K562 (cell line): ENCODE measurements around the gene CD36. TPM values are rescaled to one million over a fixed set of nuclear protein-coding genes. Genes with fewer than 3 reads are reported as not detected.

ENCODE experiments used
- ATAC-seq: fragments of 200-7000 bp; cut with Tn5 transposase; 3 replicates; pipeline ENCODE4 v1.9.1; 2020; ENCODE audit warnings: moderate library complexity
- BruUV-seq: library from RNA; stranded (reverse); fragments of 400-500 nt; replicated peaks from 2 replicates; lab custom pipeline; 2021; lab: Mats Ljungman, UMichigan
- CTCF ChIA-PET: fragments of 300-600 bp; formaldehyde crosslinking; extraction: SDS; loops from one replicate; lab custom pipeline; 2021; ENCODE audit warnings: low intra/inter-chr PET ratio; lab: Yijun Ruan, JAX
- POLR2A ChIA-PET: fragments of 300-600, 350-650 bp; sonication (Branson Sonifier 250); formaldehyde crosslinking; extraction: SDS; loops from one replicate; lab custom pipeline; 2021; ENCODE audit warnings: antibody characterized with exemption, inconsistent platforms; lab: Yijun Ruan, JAX
- DNase-seq, 4 experiments: peaks; one replicate each; pipeline versions ENCODE4 v3.0.0 to v3.0.0-alpha.2; 2011 to 2018; ENCODE audit warnings: low spot score in 3 of 4, mixed read lengths in 3 of 4; ENCODE audit errors: extremely low read depth in 1 of 4
- FAIRE-seq: peaks from 2 replicates; lab custom pipeline; 2011; peaks lifted over from hg19 to GRCh38; lab: Jason Lieb, UNC
- H2AFZ ChIP-seq: 2 replicates; pipeline ENCODE4 v1.6.0; 2011; ENCODE audit warnings: low read depth, low read length, control low read depth, inconsistent platforms
- H3K27ac ChIP-seq: fragments of 200-600 bp; 3 replicates; pipeline ENCODE4 v1.8.0; 2011; ENCODE audit warnings: low read depth, mild to moderate bottlenecking, control low read depth, inconsistent platforms, low read length, moderate library complexity, mixed read lengths; ENCODE audit errors: extremely low read depth
- H3K27me3 ChIP-seq, 2 experiments: fragments of 300-600 bp in 1 of 2; 2 replicates in 1 of 2; 3 replicates in 1 of 2; pipeline versions ENCODE4 v1.6.0 to v1.8.0; 2011; ENCODE audit warnings: inconsistent platforms in 2 of 2, low read length in 2 of 2, mild to moderate bottlenecking in 1 of 2, mixed read lengths in 1 of 2, moderate library complexity in 1 of 2; ENCODE audit not compliant: control insufficient read depth in 2 of 2, insufficient read depth in 2 of 2
- H3K36me3 ChIP-seq: fragments of 300-600 bp; 3 replicates; pipeline ENCODE4 v1.8.0; 2011; ENCODE audit warnings: mild to moderate bottlenecking, low read length, inconsistent platforms; ENCODE audit not compliant: control insufficient read depth, insufficient read depth
- H3K4me1 ChIP-seq, 2 experiments: fragments of 200-600 bp in 1 of 2; replicated peaks in 1 of 2; 2 replicates in 1 of 2; 3 replicates in 1 of 2; pipeline versions ENCODE4 v1.5.1 to v1.8.0; 2011; ENCODE audit warnings: inconsistent platforms in 2 of 2, low read length in 2 of 2, mild to moderate bottlenecking in 1 of 2, mixed read lengths in 1 of 2, moderate library complexity in 1 of 2; ENCODE audit not compliant: control insufficient read depth in 2 of 2, insufficient read depth in 2 of 2
- H3K4me2 ChIP-seq: 2 replicates; pipeline ENCODE4 v1.6.1; 2011; ENCODE audit warnings: low read length, control low read depth, inconsistent platforms, mixed read lengths; ENCODE audit not compliant: insufficient read depth
- H3K4me3 ChIP-seq: fragments of 200-600 bp; sonication (generic), shearing (Covaris generic); 2 replicates; pipeline ENCODE4 v1.5.1; 2016; ENCODE audit warnings: control low read depth, inconsistent platforms
- H3K79me2 ChIP-seq: fragments of 200-600 bp; 3 replicates; pipeline ENCODE4 v1.8.0; 2011; ENCODE audit warnings: low read length, inconsistent platforms; ENCODE audit not compliant: control insufficient read depth, insufficient read depth
- H3K9ac ChIP-seq, 2 experiments: 2 replicates each; pipeline versions ENCODE4 v1.6.0 to v1.6.1; 2011; ENCODE audit warnings: low read depth in 2 of 2, low read length in 2 of 2, control low read depth in 1 of 2, inconsistent platforms in 1 of 2, mild to moderate bottlenecking in 1 of 2, mixed read lengths in 1 of 2; ENCODE audit not compliant: insufficient read depth in 1 of 2
- H3K9me1 ChIP-seq: one replicate; pipeline ENCODE4 v1.6.0; 2011; ENCODE audit warnings: inconsistent platforms, mild to moderate bottlenecking, low read length, moderate library complexity; ENCODE audit not compliant: control insufficient read depth, insufficient read depth
- H3K9me3 ChIP-seq: replicated peaks from 2 replicates; pipeline ENCODE4 v1.5.1; 2011; ENCODE audit warnings: low read depth, low read length, inconsistent platforms; ENCODE audit not compliant: control insufficient read depth, insufficient read depth
- H4K20me1 ChIP-seq: replicated peaks from 2 replicates; pipeline ENCODE4 v1.6.1; 2011; ENCODE audit warnings: low read length, inconsistent platforms, mixed read lengths; ENCODE audit not compliant: control insufficient read depth, insufficient read depth
- GTF2A2 ChIP-seq: IDR thresholded peaks from 2 replicates; pipeline ENCODE4 v1.6.1; 2016; ENCODE audit warnings: mild to moderate bottlenecking, missing genetic modification characterization, missing compliant biosample characterization
- HDGF ChIP-seq: fragments of 450-650 bp; IDR thresholded peaks from 2 replicates; pipeline ENCODE4 v1.6.1; 2016
- KDM5B ChIP-seq: fragments of 200-600 bp; sonication (generic); IDR thresholded peaks from 2 replicates; pipeline ENCODE4 v1.6.1; 2012; ENCODE audit warnings: low read depth, mild to moderate bottlenecking, moderate library complexity, low read length, control low read depth, inconsistent platforms; ENCODE audit not compliant: insufficient replicate concordance
- KLF6 ChIP-seq: fragments of 250-450 bp; sonication (Bioruptor Pico); IDR thresholded peaks from 2 replicates; pipeline ENCODE4 v1.4.0; 2020; ENCODE audit warnings: mild to moderate bottlenecking, moderate library complexity, borderline replicate concordance
- MAFG ChIP-seq: fragments of 450-650 bp; conservative IDR thresholded peaks from 2 replicates; pipeline ENCODE4 v1.6.1; 2016; ENCODE audit warnings: missing genetic modification characterization, missing compliant biosample characterization
- SETDB1 ChIP-seq: IDR thresholded peaks from one replicate; pipeline ENCODE4 v1.6.1; 2012; ENCODE audit warnings: low read length, control low read depth, inconsistent platforms
- STAG1 ChIP-seq: sonication (generic); formaldehyde crosslinking; IDR thresholded peaks from 2 replicates; pipeline ENCODE4 v1.5.0; 2020; ENCODE audit warnings: missing genetic modification reagents, borderline replicate concordance
- TCFL5 ChIP-seq: fragments of 250-450 bp; sonication (Bioruptor Pico); conservative IDR thresholded peaks from 2 replicates; pipeline ENCODE4 v1.6.1; 2021; ENCODE audit warnings: mild to moderate bottlenecking, moderate library complexity, matching md5 sums
- ZNF239 ChIP-seq: fragments of 250-450 bp; sonication (Bioruptor Pico); IDR thresholded peaks from 2 replicates; pipeline ENCODE4 v1.4.0; 2020; ENCODE audit warnings: mild to moderate bottlenecking
- ZNF436 ChIP-seq: fragments of 250-450, 450-650 bp; sonication (Bioruptor Pico); formaldehyde crosslinking; IDR thresholded peaks from 2 replicates; pipeline ENCODE4 v1.7.0; 2020; ENCODE audit warnings: mild to moderate bottlenecking
- ZNF445 ChIP-seq: fragments of 250-450 bp; sonication (Bioruptor Pico); IDR thresholded peaks from 2 replicates; pipeline ENCODE4 v1.4.0; 2020; ENCODE audit warnings: low read depth, mild to moderate bottlenecking, moderate library complexity
- ZNF696 ChIP-seq: fragments of 250-450 bp; sonication (Bioruptor Pico); conservative IDR thresholded peaks from 2 replicates; pipeline ENCODE4 v1.4.0; 2020; ENCODE audit warnings: mild to moderate bottlenecking, moderate library complexity
- whole genome bisulfite sequencing: fragments of 100-300 bp; shearing (Covaris generic); methylation state at CpG from one replicate; pipeline ENCODE4 v1.1.6; 2016; ENCODE audit warnings: low coverage, mixed read lengths; ENCODE audit not compliant: insufficient coverage; ENCODE audit errors: missing lambda C conversion rate; 5-methylcytosine and 5-hydroxymethylcytosine counted together
- in situ Hi-C: fragments of 300-500 bp; cut with MboI; formaldehyde crosslinking; loops from 4 replicates; pipeline ENCODE4 v1.15.0; 2018; ENCODE audit warnings: inconsistent platforms, mixed read lengths
- intact Hi-C: fragments of 100-400 bp; cut with micrococcal nuclease; formaldehyde crosslinking; loops from 2 replicates; pipeline ENCODE4 v1.14.2; 2022
- polyA plus RNA-seq, 8 experiments: library from polyadenylated mRNA; depleted of rRNA in 4 of 8; stranded (reverse) in 5 of 8; unstranded in 3 of 8; fragments of >200 nt; fragmentation: Nextera tagmentation in 2 of 8; fragmentation: Illumina TruSeq in 1 of 8; extraction: Ambion mirVana in 2 of 8; extraction: Trizol in 1 of 8; gene quantifications; 2 replicates each; pipeline versions ENCODE4 v1.2.1 to v1.2.3, GENCODE V29; 2011 to 2014; ENCODE audit warnings: inconsistent platforms in 1 of 8, missing spikeins in 1 of 8
- total RNA-seq, 7 experiments: library from RNA; depleted of rRNA in 6 of 7; stranded (reverse); fragments of >200 nt in 6 of 7; fragmentation: Illumina TruSeq in 2 of 7; extraction: Trizol in 2 of 7; gene quantifications; 2 replicates each; pipeline versions ENCODE4 v1.2.1 to v1.2.3, GENCODE V29; 2011 to 2021; ENCODE audit warnings: low replicate concordance in 1 of 7
- TF ChIP-seq, protein P1 (sequence below), 2 experiments: fragments of 150-350 bp in 1 of 2; IDR thresholded peaks; 2 replicates each; pipeline ENCODE4 v1.6.1; 2012 to 2016; ENCODE audit warnings: low read depth in 2 of 2, low read length in 2 of 2, mild to moderate bottlenecking in 1 of 2, moderate library complexity in 1 of 2
- TF ChIP-seq, protein P2 (sequence below): fragments of 450-650 bp; IDR thresholded peaks from 2 replicates; pipeline ENCODE4 v1.6.1; 2016
- TF ChIP-seq, protein P3 (sequence below): IDR thresholded peaks from 2 replicates; pipeline ENCODE4 v1.6.1; 2014; ENCODE audit warnings: antibody characterized with exemption
- TF ChIP-seq, protein P4 (sequence below): IDR thresholded peaks from 2 replicates; pipeline ENCODE4 v1.6.1; 2016; ENCODE audit warnings: missing genetic modification characterization, missing compliant biosample characterization

Gene CD36
- total and polyA plus RNA-seq, 9 of the 15 experiments (the other 6 are each of a cell fraction or from before 2014, with no cell fraction given): 0.09 to 4.0 (median 0.42) TPM

DNA sequence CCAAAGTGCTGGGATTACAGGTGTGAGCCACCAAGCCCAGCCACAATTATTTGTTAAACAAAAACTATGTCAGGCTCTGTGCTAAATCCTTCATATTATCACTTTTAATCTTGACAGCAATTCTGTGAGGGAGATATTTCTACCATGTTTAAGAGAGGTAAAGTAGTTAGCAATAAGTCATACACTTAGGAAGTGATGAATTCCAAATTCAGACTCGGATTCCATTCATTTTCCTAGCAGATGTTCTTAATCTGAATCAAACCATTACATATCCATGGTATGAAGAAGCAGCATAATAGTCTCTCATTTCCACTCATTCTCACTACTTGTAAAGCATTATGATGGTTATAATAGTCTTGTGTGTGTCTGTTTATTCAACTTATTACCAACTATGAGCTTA is 2.9 kb upstream of the CD36 start (continued):
- TF ChIP-seq, protein P1, sequence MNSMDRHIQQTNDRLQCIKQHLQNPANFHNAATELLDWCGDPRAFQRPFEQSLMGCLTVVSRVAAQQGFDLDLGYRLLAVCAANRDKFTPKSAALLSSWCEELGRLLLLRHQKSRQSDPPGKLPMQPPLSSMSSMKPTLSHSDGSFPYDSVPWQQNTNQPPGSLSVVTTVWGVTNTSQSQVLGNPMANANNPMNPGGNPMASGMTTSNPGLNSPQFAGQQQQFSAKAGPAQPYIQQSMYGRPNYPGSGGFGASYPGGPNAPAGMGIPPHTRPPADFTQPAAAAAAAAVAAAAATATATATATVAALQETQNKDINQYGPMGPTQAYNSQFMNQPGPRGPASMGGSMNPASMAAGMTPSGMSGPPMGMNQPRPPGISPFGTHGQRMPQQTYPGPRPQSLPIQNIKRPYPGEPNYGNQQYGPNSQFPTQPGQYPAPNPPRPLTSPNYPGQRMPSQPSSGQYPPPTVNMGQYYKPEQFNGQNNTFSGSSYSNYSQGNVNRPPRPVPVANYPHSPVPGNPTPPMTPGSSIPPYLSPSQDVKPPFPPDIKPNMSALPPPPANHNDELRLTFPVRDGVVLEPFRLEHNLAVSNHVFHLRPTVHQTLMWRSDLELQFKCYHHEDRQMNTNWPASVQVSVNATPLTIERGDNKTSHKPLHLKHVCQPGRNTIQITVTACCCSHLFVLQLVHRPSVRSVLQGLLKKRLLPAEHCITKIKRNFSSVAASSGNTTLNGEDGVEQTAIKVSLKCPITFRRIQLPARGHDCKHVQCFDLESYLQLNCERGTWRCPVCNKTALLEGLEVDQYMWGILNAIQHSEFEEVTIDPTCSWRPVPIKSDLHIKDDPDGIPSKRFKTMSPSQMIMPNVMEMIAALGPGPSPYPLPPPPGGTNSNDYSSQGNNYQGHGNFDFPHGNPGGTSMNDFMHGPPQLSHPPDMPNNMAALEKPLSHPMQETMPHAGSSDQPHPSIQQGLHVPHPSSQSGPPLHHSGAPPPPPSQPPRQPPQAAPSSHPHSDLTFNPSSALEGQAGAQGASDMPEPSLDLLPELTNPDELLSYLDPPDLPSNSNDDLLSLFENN (IDR thresholded peaks at IDR 0.05; ENCODE audit: low read depth in 2 of 2, low read length in 2 of 2): no peak
- TF ChIP-seq ZNF445: no peak
- no peak for TF ChIP-seq KDM5B
- no peak for TF ChIP-seq MAFG (tag)
- TF ChIP-seq KLF6 (CRISPR knock-in tag): no peak

DNA sequence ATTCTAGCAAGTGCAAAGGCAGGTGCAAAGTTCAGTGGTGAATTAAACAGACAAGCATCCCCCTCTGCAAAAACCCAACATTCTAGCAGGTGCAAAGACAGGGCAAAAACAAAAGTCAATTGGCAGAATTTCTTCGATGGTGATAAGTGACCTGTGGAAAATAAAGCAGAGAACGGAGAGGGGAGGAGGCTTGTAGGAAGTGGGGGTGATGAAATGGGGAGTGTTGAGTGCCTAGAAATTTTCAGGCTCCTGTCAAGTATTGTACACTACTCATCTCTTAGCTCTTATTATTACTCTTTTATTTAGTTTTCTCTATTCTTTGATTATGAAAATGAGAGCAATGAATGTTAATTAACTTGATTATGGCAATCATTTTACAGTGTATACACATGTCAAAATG is 2.4 kb upstream of the CD36 start:
- H3K79me2 ChIP-seq: no peaks in the 10 kb centered on the region
- no peak overlapping the region for H2AFZ ChIP-seq
- DNase-seq (no peak), ATAC-seq (no peak), FAIRE-seq (no peak)
- no peak overlapping the region for H3K27ac ChIP-seq
- CTCF ChIA-PET: no interaction called here
- H3K4me3 ChIP-seq: no peak overlapping the region
- no peaks in the 10 kb centered on the region for H3K4me1 ChIP-seq
- intact Hi-C loops (no loop called here), in situ Hi-C loops (no loop called here)
- H3K27me3 ChIP-seq: no peaks in the 10 kb centered on the region
- H3K9me3 ChIP-seq: no peaks in the 10 kb centered on the region; the same call in none of the 2 replicates
- no peaks in the 10 kb centered on the region for H3K36me3 ChIP-seq
- H4K20me1 ChIP-seq: no peaks in the 10 kb centered on the region
- H3K9ac ChIP-seq: no peak overlapping the region
- H3K4me2 ChIP-seq: no peak overlapping the region
- 0% methylated on average over 2 of the region's 2 CpGs for WGBS
- no peaks in the 10 kb centered on the region for H3K9me1 ChIP-seq
- POLR2A ChIA-PET: no interaction called here
- BruUV-seq: no TSS peak
- TF ChIP-seq TCFL5 (CRISPR knock-in tag) (no peak), SETDB1 (no peak), ZNF696 (CRISPR knock-in tag) (no peak), STAG1 (no peak), HDGF (no peak), ZNF239 (CRISPR knock-in tag) (no peak), GTF2A2 (tag) (no peak), ZNF436 (CRISPR knock-in tag) (no peak)
- TF ChIP-seq, protein P2, sequence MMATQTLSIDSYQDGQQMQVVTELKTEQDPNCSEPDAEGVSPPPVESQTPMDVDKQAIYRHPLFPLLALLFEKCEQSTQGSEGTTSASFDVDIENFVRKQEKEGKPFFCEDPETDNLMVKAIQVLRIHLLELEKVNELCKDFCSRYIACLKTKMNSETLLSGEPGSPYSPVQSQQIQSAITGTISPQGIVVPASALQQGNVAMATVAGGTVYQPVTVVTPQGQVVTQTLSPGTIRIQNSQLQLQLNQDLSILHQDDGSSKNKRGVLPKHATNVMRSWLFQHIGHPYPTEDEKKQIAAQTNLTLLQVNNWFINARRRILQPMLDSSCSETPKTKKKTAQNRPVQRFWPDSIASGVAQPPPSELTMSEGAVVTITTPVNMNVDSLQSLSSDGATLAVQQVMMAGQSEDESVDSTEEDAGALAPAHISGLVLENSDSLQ: no peak
- TF ChIP-seq, protein P3, sequence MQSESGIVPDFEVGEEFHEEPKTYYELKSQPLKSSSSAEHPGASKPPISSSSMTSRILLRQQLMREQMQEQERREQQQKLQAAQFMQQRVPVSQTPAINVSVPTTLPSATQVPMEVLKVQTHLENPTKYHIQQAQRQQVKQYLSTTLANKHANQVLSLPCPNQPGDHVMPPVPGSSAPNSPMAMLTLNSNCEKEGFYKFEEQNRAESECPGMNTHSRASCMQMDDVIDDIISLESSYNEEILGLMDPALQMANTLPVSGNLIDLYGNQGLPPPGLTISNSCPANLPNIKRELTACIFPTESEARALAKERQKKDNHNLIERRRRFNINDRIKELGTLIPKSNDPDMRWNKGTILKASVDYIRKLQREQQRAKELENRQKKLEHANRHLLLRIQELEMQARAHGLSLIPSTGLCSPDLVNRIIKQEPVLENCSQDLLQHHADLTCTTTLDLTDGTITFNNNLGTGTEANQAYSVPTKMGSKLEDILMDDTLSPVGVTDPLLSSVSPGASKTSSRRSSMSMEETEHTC: no peak
- TF ChIP-seq, protein P4, sequence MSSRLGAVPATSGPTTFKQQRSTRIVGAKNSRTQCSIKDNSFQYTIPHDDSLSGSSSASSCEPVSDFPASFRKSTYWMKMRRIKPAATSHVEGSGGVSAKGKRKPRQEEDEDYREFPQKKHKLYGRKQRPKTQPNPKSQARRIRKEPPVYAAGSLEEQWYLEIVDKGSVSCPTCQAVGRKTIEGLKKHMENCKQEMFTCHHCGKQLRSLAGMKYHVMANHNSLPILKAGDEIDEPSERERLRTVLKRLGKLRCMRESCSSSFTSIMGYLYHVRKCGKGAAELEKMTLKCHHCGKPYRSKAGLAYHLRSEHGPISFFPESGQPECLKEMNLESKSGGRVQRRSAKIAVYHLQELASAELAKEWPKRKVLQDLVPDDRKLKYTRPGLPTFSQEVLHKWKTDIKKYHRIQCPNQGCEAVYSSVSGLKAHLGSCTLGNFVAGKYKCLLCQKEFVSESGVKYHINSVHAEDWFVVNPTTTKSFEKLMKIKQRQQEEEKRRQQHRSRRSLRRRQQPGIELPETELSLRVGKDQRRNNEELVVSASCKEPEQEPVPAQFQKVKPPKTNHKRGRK: no peak
